Neutrophil (primary cell): ENCODE data around the gene KCND2.

ENCODE experiments used
- H3K27ac ChIP-seq: fragments of 200-600 bp; sonication (generic); 2 replicates; pipeline ENCODE4 v1.5.1; 2016; ENCODE audit warnings: mild to moderate bottlenecking, moderate library complexity
- H3K27me3 ChIP-seq: fragments of 200-600 bp; sonication (generic); 2 replicates; pipeline ENCODE4 v1.6.0; 2016; ENCODE audit warnings: mild to moderate bottlenecking
- H3K36me3 ChIP-seq: fragments of 200-600 bp; sonication (generic); 2 replicates; pipeline ENCODE4 v1.5.1; 2017
- H3K4me1 ChIP-seq, 2 experiments: fragments of 200-600 bp in 1 of 2; sonication (generic) in 1 of 2; 1 replicate in 1 of 2; 2 replicates in 1 of 2; pipeline versions ENCODE4 v1.5.1 to v1.6.1; 2013 to 2016; ENCODE audit warnings: low read depth in 1 of 2, low read length in 1 of 2, mild to moderate bottlenecking in 1 of 2, moderate library complexity in 1 of 2; ENCODE audit not compliant: control insufficient read depth in 1 of 2, insufficient read depth in 1 of 2
- H3K4me3 ChIP-seq, 2 experiments: fragments of 200-600 bp in 1 of 2; sonication (generic) in 1 of 2; 1 replicate in 1 of 2; 2 replicates in 1 of 2; pipeline ENCODE4 v1.5.1; 2013 to 2016; ENCODE audit warnings: low read depth in 1 of 2, low read length in 1 of 2, mild to moderate bottlenecking in 1 of 2, moderate library complexity in 1 of 2
- H3K9me3 ChIP-seq: fragments of 200-600 bp; sonication (generic); 2 replicates; pipeline ENCODE4 v1.5.1; 2016
- CTCF ChIP-seq: fragments of 200-600 bp; sonication (generic); IDR thresholded peaks from 2 replicates; pipeline ENCODE4 v1.5.1; 2016; ENCODE audit warnings: antibody characterized with exemption

The KCND2 gene

GRCh38 chr7:120609136-120609753 is 336.3 kb downstream of the KCND2 start:
- no peak overlapping the region for H3K4me3 ChIP-seq
- no peak overlapping the region for H3K27ac ChIP-seq
- no peak for TF ChIP-seq CTCF
- no peaks in the 10 kb centered on the region for H3K27me3 ChIP-seq
- H3K36me3 ChIP-seq, result no peaks in the 10 kb centered on the region
- no peaks in the 10 kb centered on the region for H3K9me3 ChIP-seq
- no peaks in the 10 kb centered on the region for H3K4me1 ChIP-seq

DNA sequence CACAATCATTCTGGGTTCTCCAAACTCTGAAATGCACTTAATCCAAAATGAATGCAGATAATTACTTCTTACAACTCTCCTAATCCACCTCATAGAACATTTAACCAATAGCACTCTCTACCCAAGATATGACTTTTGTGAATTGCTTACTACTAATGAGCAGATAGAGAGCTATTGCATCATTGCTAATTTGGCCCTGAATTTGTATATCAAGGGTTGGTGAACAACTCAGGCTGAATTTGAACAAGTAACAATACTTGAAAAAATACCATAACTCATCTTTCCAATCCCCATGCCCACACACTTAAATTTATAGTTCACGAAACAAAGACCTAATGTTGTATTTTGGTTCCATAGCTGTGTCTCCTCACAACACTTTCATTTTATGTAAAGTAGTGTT is 339.0 kb downstream of the KCND2 start:
- TF ChIP-seq CTCF, result no peak
- no peaks in the 10 kb centered on the region for H3K36me3 ChIP-seq
- H3K27ac ChIP-seq, result no peak overlapping the region
- H3K27me3 ChIP-seq, result no peaks in the 10 kb centered on the region
- no peaks in the 10 kb centered on the region for H3K4me1 ChIP-seq
- H3K9me3 ChIP-seq, result no peaks in the 10 kb centered on the region
- H3K4me3 ChIP-seq, result no peak overlapping the region

GRCh38 chr7:120615703-120616102 is 342.7 kb downstream of the KCND2 start:
- no peaks in the 10 kb centered on the region for H3K27me3 ChIP-seq
- H3K27ac ChIP-seq, result no peak overlapping the region
- H3K4me1 ChIP-seq, result no peaks in the 10 kb centered on the region
- no peaks in the 10 kb centered on the region for H3K36me3 ChIP-seq
- no peak for TF ChIP-seq CTCF
- H3K9me3 ChIP-seq, result no peaks in the 10 kb centered on the region
- H3K4me3 ChIP-seq, result no peak overlapping the region

DNA sequence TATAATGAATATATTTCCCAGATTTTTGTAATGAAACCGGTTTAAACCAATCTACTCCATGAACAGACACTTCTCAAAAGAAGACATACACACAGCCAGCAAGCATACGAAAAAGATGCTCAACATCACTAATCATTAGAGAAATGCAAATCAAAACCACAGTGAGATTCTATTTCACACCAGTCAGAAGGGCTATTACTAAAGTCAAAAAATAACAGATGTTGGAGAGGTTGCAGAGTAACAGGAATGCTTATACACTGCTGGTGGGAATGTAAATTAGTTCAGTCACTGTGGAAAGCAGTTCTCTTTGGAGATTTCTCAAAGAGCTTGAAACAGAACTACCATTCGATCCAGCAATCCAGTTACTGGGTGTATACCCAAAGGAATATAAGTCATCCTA is 344.3 kb downstream of the KCND2 start:
- H3K9me3 ChIP-seq, result no peaks in the 10 kb centered on the region
- H3K36me3 ChIP-seq, result no peaks in the 10 kb centered on the region
- no peak for TF ChIP-seq CTCF
- H3K4me1 ChIP-seq, result no peaks in the 10 kb centered on the region
- no peak overlapping the region for H3K4me3 ChIP-seq
- H3K27me3 ChIP-seq, result no peaks in the 10 kb centered on the region
- H3K27ac ChIP-seq, result no peak overlapping the region

DNA sequence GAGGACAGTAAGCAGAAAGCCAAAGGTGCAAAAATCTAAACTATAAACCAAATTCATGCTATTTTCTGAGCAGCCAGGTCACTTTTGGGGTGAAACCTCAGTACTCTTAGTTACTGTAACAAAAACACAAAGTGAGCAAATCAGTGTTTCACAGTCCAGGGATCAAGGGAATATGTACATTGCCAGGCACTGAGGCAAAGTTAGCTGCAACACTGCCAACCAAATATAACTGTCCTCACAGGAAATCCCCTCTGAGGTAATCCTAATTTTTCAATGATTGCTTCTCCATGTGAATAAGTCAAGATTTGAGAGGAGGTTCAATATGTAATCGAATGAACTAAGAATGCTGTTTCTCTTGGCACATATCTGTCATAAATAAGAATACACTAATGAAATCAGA is 355.3 kb downstream of the KCND2 start:
- H3K27ac ChIP-seq, result no peak overlapping the region
- TF ChIP-seq CTCF, result no peak
- no peaks in the 10 kb centered on the region for H3K27me3 ChIP-seq
- H3K36me3 ChIP-seq, result no peaks in the 10 kb centered on the region
- no peak overlapping the region for H3K4me3 ChIP-seq
- H3K4me1 ChIP-seq, result no peaks in the 10 kb centered on the region
- no peaks in the 10 kb centered on the region for H3K9me3 ChIP-seq

- H3K36me3 ChIP-seq, result no peaks in the 10 kb centered on the region
- H3K4me1 ChIP-seq, result no peaks in the 10 kb centered on the region
- H3K27ac ChIP-seq, result no peak overlapping the region
- no peak overlapping the region for H3K4me3 ChIP-seq
- no peak for TF ChIP-seq CTCF
- H3K27me3 ChIP-seq, result no peaks in the 10 kb centered on the region
- H3K9me3 ChIP-seq, result no peaks in the 10 kb centered on the region
Measured at GRCh38 chr7:120639884-120640283, 366.9 kb downstream of the KCND2 start.
